Thoracic aorta (tissue), 2 donors: ENCODE results near the gene LDAH. TPM values are rescaled to one million over a fixed set of nuclear protein-coding genes. Genes with fewer than 3 reads are reported as not detected.

ENCODE experiments used
- ATAC-seq: fragments of 150-250 bp; one replicate; pipeline ENCODE4 v1.8.0; 2017; ENCODE audit warnings: low read depth; ENCODE audit not compliant: insufficient number of reproducible peaks, low FRiP score
- DNase-seq: peaks from one replicate; pipeline ENCODE4 v3.0.0-alpha.2; 2020; ENCODE audit warnings: low spot score
- H3K27ac ChIP-seq, 2 donors: fragments of 200-600 bp; sonication (generic); 1 replicate in 1 of 2; 2 replicates in 1 of 2; pipeline ENCODE4 v1.5.1; 2016; ENCODE audit warnings: mild to moderate bottlenecking in 2 of 2, moderate library complexity in 2 of 2
- H3K27me3 ChIP-seq: fragments of 200-600 bp; sonication (generic); replicated peaks from 2 replicates; pipeline ENCODE4 v1.6.0; 2016; ENCODE audit warnings: mild to moderate bottlenecking; ENCODE audit not compliant: insufficient read depth
- H3K36me3 ChIP-seq: fragments of 200-600 bp; sonication (generic); one replicate; pipeline ENCODE4 v1.5.1; 2016
- H3K4me1 ChIP-seq, 2 donors: fragments of 200-600 bp; sonication (generic); 1 replicate in 1 of 2; 2 replicates in 1 of 2; pipeline versions ENCODE4 v1.5.1 to v1.6.0; 2016; ENCODE audit warnings: low read depth in 2 of 2, mild to moderate bottlenecking in 1 of 2; ENCODE audit not compliant: control insufficient read depth in 1 of 2
- H3K4me3 ChIP-seq: fragments of 200-600 bp; sonication (generic); 2 replicates; pipeline ENCODE4 v1.5.1; 2016; ENCODE audit warnings: mild to moderate bottlenecking
- H3K9me3 ChIP-seq: fragments of 200-600 bp; sonication (generic); 2 replicates; pipeline ENCODE4 v1.5.1; 2016
- total RNA-seq, 2 donors: library from RNA; depleted of rRNA; stranded (reverse); fragments of >200 nt; gene quantifications; one replicate each; pipeline versions ENCODE4 v1.1.0 to v1.2.3, GENCODE V29; 2016
- TF ChIP-seq, protein P1 (sequence below): fragments of 200-600 bp; sonication (generic); IDR thresholded peaks from one replicate; pipeline ENCODE4 v1.5.1; 2019; ENCODE audit warnings: antibody characterized with exemption

The LDAH gene
- total RNA-seq, 2 donors from 2014 or later, result 14.5 to 19.8 TPM

DNA sequence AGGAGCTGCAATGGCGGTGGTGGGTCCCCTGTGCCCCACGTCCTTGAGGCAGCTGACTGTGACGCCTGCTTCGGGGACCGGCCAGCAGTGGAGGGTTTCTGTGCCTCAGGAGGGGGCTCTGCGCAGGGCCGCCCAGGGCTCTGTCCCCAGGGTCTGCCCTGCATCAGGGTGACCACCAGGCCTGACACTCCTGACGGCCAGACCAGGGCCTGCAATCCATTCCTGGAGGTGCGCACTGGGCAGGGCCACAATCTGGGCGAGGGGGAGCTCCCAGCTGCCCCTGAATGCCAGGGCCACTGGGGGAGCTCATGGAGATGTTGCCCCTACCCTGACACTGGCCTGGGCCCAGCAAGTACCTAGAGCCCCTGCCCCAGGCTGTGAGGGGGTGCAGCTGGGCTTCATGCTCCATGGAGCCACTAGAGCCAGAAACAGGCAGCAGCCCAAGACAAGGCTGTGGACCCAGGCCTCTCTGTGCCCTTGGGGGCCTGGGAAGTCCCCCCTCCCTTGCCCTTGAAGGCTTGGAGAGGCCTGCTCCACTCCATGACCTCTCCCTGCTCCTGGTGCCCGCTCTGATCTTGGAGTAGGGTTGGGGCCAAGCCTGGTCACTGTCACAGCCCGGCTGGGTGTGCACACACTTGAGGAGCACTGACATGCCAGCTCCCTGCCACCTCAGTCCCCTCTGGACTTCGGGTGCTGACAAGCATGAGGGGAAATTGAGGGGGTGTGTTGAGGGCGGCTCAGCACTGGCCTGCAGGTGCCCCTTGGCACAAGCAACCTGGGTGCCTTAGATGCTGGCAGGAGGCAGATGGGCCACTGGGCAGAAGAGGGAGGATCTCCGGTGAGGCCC is 55.9 kb downstream of the LDAH start:
- TF ChIP-seq, protein P1, sequence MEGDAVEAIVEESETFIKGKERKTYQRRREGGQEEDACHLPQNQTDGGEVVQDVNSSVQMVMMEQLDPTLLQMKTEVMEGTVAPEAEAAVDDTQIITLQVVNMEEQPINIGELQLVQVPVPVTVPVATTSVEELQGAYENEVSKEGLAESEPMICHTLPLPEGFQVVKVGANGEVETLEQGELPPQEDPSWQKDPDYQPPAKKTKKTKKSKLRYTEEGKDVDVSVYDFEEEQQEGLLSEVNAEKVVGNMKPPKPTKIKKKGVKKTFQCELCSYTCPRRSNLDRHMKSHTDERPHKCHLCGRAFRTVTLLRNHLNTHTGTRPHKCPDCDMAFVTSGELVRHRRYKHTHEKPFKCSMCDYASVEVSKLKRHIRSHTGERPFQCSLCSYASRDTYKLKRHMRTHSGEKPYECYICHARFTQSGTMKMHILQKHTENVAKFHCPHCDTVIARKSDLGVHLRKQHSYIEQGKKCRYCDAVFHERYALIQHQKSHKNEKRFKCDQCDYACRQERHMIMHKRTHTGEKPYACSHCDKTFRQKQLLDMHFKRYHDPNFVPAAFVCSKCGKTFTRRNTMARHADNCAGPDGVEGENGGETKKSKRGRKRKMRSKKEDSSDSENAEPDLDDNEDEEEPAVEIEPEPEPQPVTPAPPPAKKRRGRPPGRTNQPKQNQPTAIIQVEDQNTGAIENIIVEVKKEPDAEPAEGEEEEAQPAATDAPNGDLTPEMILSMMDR, result no peak
- no peak overlapping the region for H3K4me3 ChIP-seq
- no peaks in the 10 kb centered on the region for H3K4me1 ChIP-seq
- no peaks in the 10 kb centered on the region for H3K9me3 ChIP-seq
- H3K27ac ChIP-seq, result no peak overlapping the region
- no peak for ATAC-seq
- no peak for DNase-seq
- no peaks in the 10 kb centered on the region for H3K36me3 ChIP-seq
- no peaks in the 10 kb centered on the region for H3K27me3 ChIP-seq

DNA sequence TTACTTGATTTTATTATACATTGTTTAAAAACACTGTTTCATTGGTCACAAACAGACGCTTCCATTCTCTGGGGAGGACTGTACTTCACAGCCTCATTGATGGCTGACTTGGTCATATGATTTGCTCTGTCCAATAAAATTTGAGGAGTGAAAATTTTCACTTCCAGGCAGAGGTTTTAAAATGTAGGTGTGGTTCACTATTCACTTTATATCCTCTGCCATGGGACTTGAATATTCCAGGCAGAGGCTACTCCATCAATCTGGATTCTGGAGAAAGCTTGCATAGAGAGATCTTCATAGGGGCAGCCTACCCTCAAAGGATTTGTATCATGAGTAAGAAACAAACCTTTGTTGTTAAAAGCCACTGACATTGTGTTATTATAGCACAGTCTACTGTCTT is 56.7 kb downstream of the LDAH start:
- ATAC-seq, result no peak
- Histone ChIP-seq H3K4me1 (peaks cover 0 to 3% of the 10 kb centered on the region in 2 donors), H3K27ac (no peak overlapping the region), H3K4me3 (no peak overlapping the region), H3K36me3 (no peaks in the 10 kb centered on the region), H3K27me3 (no peaks in the 10 kb centered on the region), H3K9me3 (no peaks in the 10 kb centered on the region)
- TF ChIP-seq, protein P1, result no peak
- DNase-seq, result no peak

DNA sequence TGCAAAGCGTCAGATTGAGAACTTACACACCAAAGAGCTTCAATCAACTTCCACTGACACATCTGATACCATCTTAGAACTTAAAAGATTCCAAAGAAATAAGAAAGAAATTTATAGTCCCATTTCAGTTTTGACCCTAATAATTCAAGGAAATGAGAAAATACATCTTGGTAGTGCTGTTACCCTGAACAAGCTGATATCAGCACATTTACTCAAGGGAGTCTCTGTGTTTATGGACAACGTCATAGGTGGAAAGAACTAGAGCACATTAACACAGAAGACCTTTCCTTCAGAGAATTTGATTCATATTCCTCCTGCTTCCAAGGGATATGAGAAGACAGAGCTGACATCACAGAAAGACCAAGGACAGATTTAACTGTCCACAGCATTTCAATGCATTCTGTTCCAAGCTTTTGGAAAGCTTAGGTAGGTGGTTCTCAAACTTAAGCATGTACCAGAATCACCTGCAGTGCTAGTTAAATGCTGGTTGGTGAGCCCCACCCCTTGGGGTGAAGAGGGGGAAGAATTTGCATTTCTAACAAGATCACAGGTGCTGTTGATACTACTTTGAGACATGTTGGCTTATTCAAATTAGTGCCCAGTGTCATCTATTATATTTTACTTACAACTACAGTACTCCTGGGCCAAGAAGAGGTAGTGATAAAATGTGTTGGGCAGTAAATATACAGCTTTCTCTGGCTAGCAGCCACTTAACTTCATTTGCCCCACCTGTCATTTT is 59.8 kb downstream of the LDAH start:
- no peak for ATAC-seq

DNA sequence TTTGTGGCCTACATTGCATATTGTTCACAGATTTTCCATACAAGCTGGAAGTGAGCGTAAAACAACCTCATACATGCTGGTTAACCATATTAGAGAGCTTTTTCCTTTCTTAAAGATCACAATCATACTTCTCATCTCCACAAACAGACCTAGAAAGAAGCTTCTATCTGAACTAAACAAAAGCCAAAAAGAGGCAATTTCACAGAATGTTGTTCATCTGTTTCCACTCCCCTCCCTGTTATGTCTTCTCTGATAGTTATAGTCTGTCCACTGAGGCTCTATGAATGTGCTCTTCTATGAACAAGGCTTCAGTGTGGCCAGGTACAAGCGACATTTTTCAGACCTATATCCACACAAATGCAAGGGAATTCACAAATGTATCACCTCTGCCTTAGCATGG is 63.4 kb downstream of the LDAH start:
- no peak for ATAC-seq
- TF ChIP-seq, protein P1, result no peak
- Histone ChIP-seq H3K27ac (no peak overlapping the region), H3K36me3 (no peaks in the 10 kb centered on the region), H3K27me3 (no peaks in the 10 kb centered on the region), H3K9me3 (no peaks in the 10 kb centered on the region), H3K4me3 (no peak overlapping the region), H3K4me1 (peaks cover 10 to 11% of the 10 kb centered on the region in 2 donors)
- no peak for DNase-seq

More for the DNA sequence above, 59.8 kb downstream of the LDAH start:
- Histone ChIP-seq H3K4me1 (peaks cover 0 to 5% of the 10 kb centered on the region in 2 donors), H3K27me3 (no peaks in the 10 kb centered on the region), H3K9me3 (no peaks in the 10 kb centered on the region), H3K27ac (no peak overlapping the region), H3K36me3 (no peaks in the 10 kb centered on the region), H3K4me3 (no peak overlapping the region)
- TF ChIP-seq, protein P1, result no peak
- no peak for DNase-seq

DNA sequence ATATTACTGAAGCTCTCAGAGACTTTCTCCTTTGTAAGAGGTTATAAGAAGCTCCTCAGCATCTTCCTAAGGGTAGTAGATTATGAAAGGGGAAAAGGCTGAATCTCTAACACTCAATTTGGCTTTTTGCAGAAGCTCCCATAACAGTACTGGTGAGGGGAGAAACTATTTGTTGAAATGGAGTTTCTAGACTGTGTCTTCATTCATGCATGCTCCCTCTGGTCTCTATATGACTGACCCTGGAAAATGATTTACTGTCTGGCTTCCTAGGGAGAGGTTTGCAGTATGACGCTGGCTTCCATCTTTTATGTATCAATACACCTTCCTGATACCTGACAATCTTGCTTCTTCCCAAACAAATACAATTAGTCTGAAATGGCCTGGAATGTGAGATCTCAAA is 63.9 kb downstream of the LDAH start:
- no peaks in the 10 kb centered on the region for H3K36me3 ChIP-seq
- H3K27ac ChIP-seq, result no peak overlapping the region
- no peak for ATAC-seq
- TF ChIP-seq, protein P1, result no peak
- H3K27me3 ChIP-seq, result no peaks in the 10 kb centered on the region
- peaks cover 10 to 11% of the 10 kb centered on the region in 2 donors for H3K4me1 ChIP-seq
- no peaks in the 10 kb centered on the region for H3K9me3 ChIP-seq
- no peak for DNase-seq
- H3K4me3 ChIP-seq, result no peak overlapping the region
